SK-N-MC (cell line): ENCODE data around the gene PARD3B.
"Not testable (repeated sequence)": the region's sequence is repeated elsewhere in the genome, so short reads cannot be mapped to it uniquely, and the experiment has no call there.

Experiments
- DNase-seq: peaks from one replicate; pipeline ENCODE4 v3.0.0-alpha.2; 2011; ENCODE audit warnings: low read depth, low spot score
- H3K27ac ChIP-seq: fragments of 200-600 bp; sonication (generic); 2 replicates; pipeline ENCODE4 v1.5.1; 2016; ENCODE audit warnings: mixed run types
- H3K36me3 ChIP-seq: fragments of 200-600 bp; sonication (generic); 2 replicates; pipeline ENCODE4 v1.6.1; 2017; ENCODE audit warnings: antibody characterized with exemption, low read length, mixed read lengths; ENCODE audit not compliant: insufficient read depth
- H3K4me3 ChIP-seq: fragments of 200-600 bp; sonication (generic); 2 replicates; pipeline ENCODE4 v1.5.1; 2016
- H3K9ac ChIP-seq: fragments of 200-600 bp; sonication (generic); 2 replicates; pipeline ENCODE4 v1.8.0; 2017; ENCODE audit warnings: mixed run types, mixed read lengths; ENCODE audit not compliant: insufficient read length
- H3K9me3 ChIP-seq: fragments of 200-600 bp; sonication (generic); 2 replicates; pipeline ENCODE4 v1.6.1; 2017; ENCODE audit warnings: low read depth, mild to moderate bottlenecking, antibody characterized with exemption, low read length, moderate library complexity, mixed read lengths
- EZH2 ChIP-seq: fragments of 200-600 bp; sonication (generic); IDR thresholded peaks from one replicate; pipeline ENCODE4 v1.6.1; 2017; ENCODE audit warnings: antibody characterized with exemption
- FOXP2 ChIP-seq: optimal IDR thresholded peaks from 2 replicates; pipeline ENCODE3; 2011; ENCODE audit warnings: mild to moderate bottlenecking, moderate library complexity; ENCODE audit not compliant: insufficient read depth; ENCODE audit errors: extremely low read length, control extremely low read depth
- POLR2AphosphoS5 ChIP-seq: IDR thresholded peaks from 2 replicates; pipeline ENCODE4 v1.6.1; 2012; ENCODE audit warnings: mild to moderate bottlenecking, low read depth, low read length, borderline replicate concordance

PARD3B gene

GRCh38 chr2:204557604-204558003 lies 12.3 kb downstream of the PARD3B start:
- Histone ChIP-seq H3K9ac (no peak overlapping the region), H3K27ac (no peak overlapping the region), H3K9me3 (no peaks in the 10 kb centered on the region), H3K4me3 (no peak overlapping the region), H3K36me3 (no peaks in the 10 kb centered on the region)
- DNase-seq = no peak
- TF ChIP-seq EZH2 = no peak
- TF ChIP-seq FOXP2 = no peak
- TF ChIP-seq POLR2AphosphoS5 = no peak

GRCh38 chr2:204559358-204559757 lies 14.1 kb downstream of the PARD3B start:
- H3K4me3 ChIP-seq, H3K27ac ChIP-seq, H3K36me3 ChIP-seq, H3K9ac ChIP-seq, H3K9me3 ChIP-seq, DNase-seq: not testable (repeated sequence)

- Histone ChIP-seq H3K9me3 (no peaks in the 10 kb centered on the region), H3K9ac (no peak overlapping the region), H3K4me3 (no peak overlapping the region), H3K27ac (no peak overlapping the region), H3K36me3 (no peaks in the 10 kb centered on the region)
- TF ChIP-seq FOXP2 (no peak), EZH2 (no peak), POLR2AphosphoS5 (no peak)
- DNase-seq = no peak
These were observed 15.6 kb downstream of the PARD3B start for GRCh38 chr2:204560902-204561301.

DNA sequence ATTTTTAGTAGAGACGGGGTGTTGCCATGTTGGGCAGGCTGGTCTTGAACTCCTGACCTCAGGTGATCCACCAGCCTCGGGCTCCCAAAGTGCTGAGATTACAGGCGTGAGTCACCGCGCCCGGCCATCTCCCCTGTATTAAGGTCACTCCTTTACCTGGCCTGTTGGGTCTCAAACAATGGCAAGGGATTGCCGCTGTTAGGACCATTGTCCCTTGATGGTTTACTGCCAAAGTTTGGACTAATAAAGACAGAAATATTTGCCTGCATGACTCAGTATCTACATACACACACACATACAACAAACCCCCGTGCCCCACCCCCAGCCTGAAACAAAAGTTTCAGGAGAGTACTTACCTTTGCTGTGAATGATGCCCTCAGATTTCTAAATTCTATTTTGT lies 16.5 kb downstream of the PARD3B start:
- no peak for DNase-seq
- Histone ChIP-seq H3K36me3 (no peaks in the 10 kb centered on the region), H3K9ac (no peak overlapping the region), H3K4me3 (no peak overlapping the region), H3K27ac (no peak overlapping the region), H3K9me3 (no peaks in the 10 kb centered on the region)
- no peak for TF ChIP-seq POLR2AphosphoS5

GRCh38 chr2:204566439-204566838 lies 21.2 kb downstream of the PARD3B start:
- Histone ChIP-seq H3K9me3 (no peaks in the 10 kb centered on the region), H3K4me3 (no peak overlapping the region), H3K9ac (no peak overlapping the region), H3K36me3 (no peaks in the 10 kb centered on the region), H3K27ac (no peak overlapping the region)
- TF ChIP-seq FOXP2 (no peak), POLR2AphosphoS5 (no peak), EZH2 (no peak)
- DNase-seq = no peak

DNA sequence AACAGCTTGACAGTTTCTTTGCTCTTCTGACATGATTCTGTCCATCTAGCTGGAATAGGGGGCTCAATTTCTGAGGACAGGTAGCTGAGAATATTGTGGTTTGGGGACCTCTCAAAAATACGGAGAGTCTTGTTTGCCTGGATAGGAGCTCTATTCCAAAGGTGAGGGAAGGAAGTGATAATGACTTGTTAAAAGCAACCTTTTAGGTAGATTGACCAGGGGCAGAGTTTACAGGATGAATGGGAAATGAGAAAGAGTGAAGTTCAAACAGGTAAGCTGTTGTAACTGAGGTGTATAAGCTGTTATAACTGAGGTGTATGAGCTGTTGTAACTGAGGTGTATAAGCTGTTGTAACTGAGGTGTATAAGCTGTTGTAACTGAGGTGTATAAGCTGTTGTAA lies 25.1 kb downstream of the PARD3B start:
- no peaks in the 10 kb centered on the region for H3K36me3 ChIP-seq
- H3K4me3 ChIP-seq = no peak overlapping the region
- H3K9me3 ChIP-seq = no peaks in the 10 kb centered on the region
- TF ChIP-seq FOXP2 (no peak), POLR2AphosphoS5 (no peak), EZH2 (no peak)
- no peak for DNase-seq
- H3K27ac ChIP-seq = no peak overlapping the region
- no peak overlapping the region for H3K9ac ChIP-seq

DNA sequence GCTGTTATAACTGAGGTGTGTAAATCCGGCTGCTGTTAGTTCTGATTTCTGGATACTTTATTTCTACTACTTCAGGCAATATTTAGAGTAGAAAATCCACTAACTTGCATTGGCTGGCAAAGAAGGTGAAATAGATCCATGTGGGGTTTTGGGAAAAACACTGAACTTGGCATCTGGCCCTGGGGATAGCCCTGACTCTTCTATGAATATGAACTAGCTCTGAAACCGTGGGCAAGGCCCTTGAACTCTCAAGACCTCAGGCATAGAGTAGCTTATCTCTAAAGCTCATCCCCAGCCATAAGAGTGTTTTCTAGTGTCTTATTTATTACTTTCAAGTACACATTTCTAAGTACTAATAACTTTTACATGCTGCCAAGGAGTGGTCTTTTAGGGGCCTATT lies 25.8 kb downstream of the PARD3B start:
- Histone ChIP-seq H3K4me3 (no peak overlapping the region), H3K36me3 (no peaks in the 10 kb centered on the region), H3K9me3 (no peaks in the 10 kb centered on the region), H3K27ac (no peak overlapping the region), H3K9ac (no peak overlapping the region)
- TF ChIP-seq EZH2 (no peak), FOXP2 (no peak), POLR2AphosphoS5 (no peak)
- DNase-seq = no peak

DNA sequence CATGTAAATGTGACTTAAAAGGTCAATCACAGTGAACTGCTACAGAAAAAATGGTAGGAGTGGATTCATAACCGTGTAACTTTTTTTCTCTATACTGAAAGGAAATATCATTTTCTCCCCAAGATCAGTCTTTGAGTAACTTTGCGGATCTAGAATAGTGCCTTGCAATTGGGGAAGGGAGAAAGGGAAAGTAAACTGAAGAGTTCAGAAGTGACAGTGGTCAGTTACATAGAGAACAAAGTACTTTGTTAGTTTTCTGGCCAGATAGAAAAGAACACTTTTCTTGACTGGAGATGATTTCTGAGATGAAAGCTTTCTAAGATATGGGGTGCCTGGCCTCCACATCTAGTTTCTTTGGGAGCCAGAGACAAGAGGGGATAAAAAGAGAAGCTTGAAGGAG lies 26.6 kb downstream of the PARD3B start:
- DNase-seq = no peak
- TF ChIP-seq EZH2 (no peak), POLR2AphosphoS5 (no peak), FOXP2 (no peak)
- no peaks in the 10 kb centered on the region for H3K9me3 ChIP-seq
- no peak overlapping the region for H3K9ac ChIP-seq
- no peak overlapping the region for H3K27ac ChIP-seq
- H3K36me3 ChIP-seq = no peaks in the 10 kb centered on the region
- no peak overlapping the region for H3K4me3 ChIP-seq

- Histone ChIP-seq H3K9me3 (no peaks in the 10 kb centered on the region), H3K9ac (no peak overlapping the region), H3K27ac (no peak overlapping the region), H3K36me3 (no peaks in the 10 kb centered on the region), H3K4me3 (no peak overlapping the region)
- TF ChIP-seq EZH2 (no peak), POLR2AphosphoS5 (no peak), FOXP2 (no peak)
- DNase-seq = no peak
These were observed 27.9 kb downstream of the PARD3B start for GRCh38 chr2:204573221-204573620.
